AG04450 (cell line): ENCODE measurements around the gene VCAM1. TPM values are rescaled to one million over a fixed set of nuclear protein-coding genes. Genes with fewer than 3 reads are reported as not detected.

Experiments
- CTCF ChIA-PET: fragments of 300-600, 350-600 bp; formaldehyde crosslinking; extraction: SDS; loops from one replicate; lab custom pipeline; 2022; ENCODE audit warnings: antibody characterized with exemption, inconsistent platforms; lab: Charles Lee
- POLR2A ChIA-PET: fragments of 350-600 bp; formaldehyde crosslinking; extraction: SDS; loops from one replicate; lab custom pipeline; 2021; ENCODE audit warnings: antibody characterized with exemption, inconsistent platforms; lab: Yijun Ruan, JAX
- DNase-seq: peaks from one replicate; pipeline ENCODE4 v3.0.0-alpha.2; 2011; ENCODE audit warnings: low read depth, low spot score
- H3K27ac ChIP-seq: one replicate; pipeline ENCODE4 v1.5.1; 2012; ENCODE audit warnings: low read depth, low read length, control low read depth
- H3K27me3 ChIP-seq: one replicate; pipeline ENCODE4 v1.6.0; 2012; ENCODE audit warnings: low read length; ENCODE audit not compliant: control insufficient read depth, insufficient read depth
- H3K4me3 ChIP-seq: 2 replicates; pipeline ENCODE4 v1.5.1; 2011; ENCODE audit warnings: mild to moderate bottlenecking, low read depth, low read length, control low read depth
- H3K9me3 ChIP-seq: 2 replicates; pipeline ENCODE4 v1.5.1; 2012; ENCODE audit warnings: low read length; ENCODE audit not compliant: control insufficient read depth, insufficient read depth
- polyA plus RNA-seq: library from polyadenylated mRNA; depleted of rRNA; stranded (reverse); fragments of >200 nt; gene quantifications from 2 replicates; pipeline ENCODE4 v1.2.3, GENCODE V29; 2011
- TF ChIP-seq, protein P1 (sequence below): IDR thresholded peaks from 2 replicates; pipeline ENCODE4 v1.5.1; 2011; ENCODE audit warnings: low read depth, low read length, control low read depth, inconsistent platforms

The VCAM1 gene
- polyA plus RNA-seq, 1 experiment, result 40.3 TPM

DNA sequence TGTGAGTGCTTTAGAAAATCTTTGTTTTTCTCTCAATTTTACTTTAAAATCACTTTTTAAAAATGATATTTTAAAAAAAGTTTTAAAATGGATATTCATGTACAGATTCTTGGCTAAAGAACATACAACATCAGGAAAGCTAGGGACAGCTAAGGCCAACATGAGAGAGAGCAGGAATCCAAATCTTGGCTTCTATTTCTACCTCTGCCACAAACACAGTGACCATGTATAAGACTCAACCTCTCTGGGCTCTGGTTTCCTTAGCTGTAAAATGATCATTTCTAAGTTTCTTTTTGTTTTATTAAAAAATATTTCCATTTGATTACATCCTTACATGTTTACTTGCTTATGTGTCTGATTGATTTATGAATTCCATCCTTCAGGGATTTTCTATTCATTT, 1.2 kb downstream of the VCAM1 start:
- POLR2A ChIA-PET, result interaction anchor here (1.0 to 1.8 kb wide), 3 partner anchors 9 to 49 kb away, joined by 3 to 11 read pairs (median 5); no protein-coding TSS in a partner anchor
- Histone ChIP-seq H3K27me3 (no peaks in the 10 kb centered on the region), H3K27ac (no peak overlapping the region), H3K4me3 (peak overlapping the region; percentile 50), H3K9me3 (no peaks in the 10 kb centered on the region)
- no peak for DNase-seq
- TF ChIP-seq, protein P1, sequence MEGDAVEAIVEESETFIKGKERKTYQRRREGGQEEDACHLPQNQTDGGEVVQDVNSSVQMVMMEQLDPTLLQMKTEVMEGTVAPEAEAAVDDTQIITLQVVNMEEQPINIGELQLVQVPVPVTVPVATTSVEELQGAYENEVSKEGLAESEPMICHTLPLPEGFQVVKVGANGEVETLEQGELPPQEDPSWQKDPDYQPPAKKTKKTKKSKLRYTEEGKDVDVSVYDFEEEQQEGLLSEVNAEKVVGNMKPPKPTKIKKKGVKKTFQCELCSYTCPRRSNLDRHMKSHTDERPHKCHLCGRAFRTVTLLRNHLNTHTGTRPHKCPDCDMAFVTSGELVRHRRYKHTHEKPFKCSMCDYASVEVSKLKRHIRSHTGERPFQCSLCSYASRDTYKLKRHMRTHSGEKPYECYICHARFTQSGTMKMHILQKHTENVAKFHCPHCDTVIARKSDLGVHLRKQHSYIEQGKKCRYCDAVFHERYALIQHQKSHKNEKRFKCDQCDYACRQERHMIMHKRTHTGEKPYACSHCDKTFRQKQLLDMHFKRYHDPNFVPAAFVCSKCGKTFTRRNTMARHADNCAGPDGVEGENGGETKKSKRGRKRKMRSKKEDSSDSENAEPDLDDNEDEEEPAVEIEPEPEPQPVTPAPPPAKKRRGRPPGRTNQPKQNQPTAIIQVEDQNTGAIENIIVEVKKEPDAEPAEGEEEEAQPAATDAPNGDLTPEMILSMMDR, result no peak
- CTCF ChIA-PET, result interaction anchor here (1.0 to 2.5 kb wide), 3 partner anchors 114 to 257 kb away, joined by 5 to 9 read pairs (median 6); no protein-coding TSS in a partner anchor

GRCh38 chr1:100721526-100722207, 2.1 kb downstream of the VCAM1 start:
- no peaks in the 10 kb centered on the region for H3K9me3 ChIP-seq
- peak; percentile 94 for DNase-seq
- no peaks in the 10 kb centered on the region for H3K27me3 ChIP-seq
- peak overlapping the region; percentile 50 for H3K4me3 ChIP-seq
- TF ChIP-seq, protein P1, result no peak
- ChIA-PET POLR2A (interaction anchor here (0.6 to 1.8 kb wide), 5 partner anchors 10 to 263 kb away, joined by 3 to 11 read pairs (median 5); no protein-coding TSS in a partner anchor), CTCF (interaction anchor here (1.0 to 1.3 kb wide), 2 partner anchors 147 to 258 kb away, joined by 6 to 9 read pairs; no protein-coding TSS in a partner anchor)
- H3K27ac ChIP-seq, result peak overlapping the region; percentile 55

- ChIA-PET POLR2A (interaction anchor here (1.2 to 1.8 kb wide), 3 partner anchors 11 to 48 kb away, joined by 3 to 11 read pairs (median 4); no protein-coding TSS in a partner anchor), CTCF (interaction anchor here (1.3 kb wide), 1 partner anchor 259 kb away, joined by 9 read pairs; no protein-coding TSS in a partner anchor)
- H3K4me3 ChIP-seq, result peak overlapping the region; percentile 50
- no peaks in the 10 kb centered on the region for H3K27me3 ChIP-seq
- H3K9me3 ChIP-seq, result no peaks in the 10 kb centered on the region
- H3K27ac ChIP-seq, result no peak overlapping the region
- TF ChIP-seq, protein P1, result no peak
- no peak for DNase-seq
These were observed 2.7 kb downstream of the VCAM1 start for GRCh38 chr1:100722221-100722620.

GRCh38 chr1:100724281-100724680, 4.7 kb downstream of the VCAM1 start:
- H3K27ac ChIP-seq, result no peak overlapping the region
- POLR2A ChIA-PET, result no interaction called here
- H3K9me3 ChIP-seq, result no peaks in the 10 kb centered on the region
- CTCF ChIA-PET, result interaction anchor here (1.2 kb wide), 1 partner anchor 145 kb away, joined by 3 read pairs; no protein-coding TSS in a partner anchor
- H3K27me3 ChIP-seq, result no peaks in the 10 kb centered on the region
- H3K4me3 ChIP-seq, result no peak overlapping the region
- DNase-seq, result no peak
- TF ChIP-seq, protein P1, result no peak

DNA sequence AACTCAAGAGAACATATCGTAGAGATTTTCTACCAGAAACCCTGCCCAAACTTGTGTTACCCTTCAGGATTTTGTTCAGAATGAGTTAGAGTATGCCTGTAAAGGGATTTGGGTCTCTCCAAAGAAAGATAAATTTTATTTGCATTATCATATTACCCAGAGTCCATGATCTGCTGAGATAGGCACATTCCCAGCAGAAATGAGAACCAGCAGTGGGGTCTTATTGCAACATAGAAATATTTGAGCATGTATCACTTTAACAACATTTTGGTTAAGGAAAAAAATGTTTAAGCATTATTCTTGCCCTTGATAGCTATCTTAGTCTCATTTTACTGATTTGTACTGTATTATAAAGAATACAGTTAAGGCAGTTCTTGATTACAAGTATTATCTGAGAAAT, 10.6 kb downstream of the VCAM1 start:
- no peak for DNase-seq
- TF ChIP-seq, protein P1, result no peak
- Histone ChIP-seq H3K9me3 (no peaks in the 10 kb centered on the region), H3K27ac (no peak overlapping the region), H3K27me3 (no peaks in the 10 kb centered on the region), H3K4me3 (no peak overlapping the region)
- POLR2A ChIA-PET, result no interaction called here
- CTCF ChIA-PET, result no interaction called here
